ENCODE measurements around the gene MYO1D. TPM values are rescaled to one million over a fixed set of nuclear protein-coding genes. Genes with fewer than 3 reads are reported as not detected.
A peak's percentile ranks its signal among the peaks of the same experiment; 100 is the strongest.

The MYO1D gene
- total and polyA plus RNA-seq, 2 of the 13 experiments (the other 11 are each of a cell fraction or from before 2014, with no cell fraction given), result 13.2 to 17.3 TPM

- peak; percentile 25 for DNase-seq (ENCODE audit: low spot score)
- TF ChIP-seq THRA (CRISPR knock-in tag; IDR thresholded peaks at IDR 0.05; ENCODE audit: borderline replicate concordance) (0 out of 2 replicates have a peak, but pooled peaks have one; percentile 35), MIXL1 (CRISPR knock-in tag; IDR thresholded peaks at IDR 0.05) (no peak), ZNF234 (CRISPR knock-in tag; conservative IDR thresholded peaks at IDR 0.05) (no peak), HNF4A (CRISPR knock-in tag; IDR thresholded peaks at IDR 0.05) (peak; percentile 83), HNF4G (IDR thresholded peaks at IDR 0.05; ENCODE audit: borderline replicate concordance, low read depth, low read length) (peak; percentile 48; the same call in 1 of the 2 replicates), HNF4G (CRISPR knock-in tag; IDR thresholded peaks at IDR 0.05; ENCODE audit: borderline replicate concordance, low read depth) (peak; percentile 62; the same call in 1 of the 2 replicates), PATZ1 (CRISPR knock-in tag; IDR thresholded peaks at IDR 0.05) (no peak), ZFY (CRISPR knock-in tag; IDR thresholded peaks at IDR 0.05) (0 out of 2 replicates have a peak, but pooled peaks have one; percentile 9), HOMEZ (CRISPR knock-in tag; IDR thresholded peaks at IDR 0.05; ENCODE audit: low read depth) (peak; percentile 52; the same call in 1 of the 2 replicates), NCOR1 (IDR thresholded peaks at IDR 0.05; ENCODE audit: borderline replicate concordance, low read length) (peak; percentile 54; the same call in 1 of the 2 replicates), PLSCR1 (CRISPR knock-in tag; IDR thresholded peaks at IDR 0.05; ENCODE audit: borderline replicate concordance) (no peak), ZSCAN29 (CRISPR knock-in tag; conservative IDR thresholded peaks at IDR 0.05) (no peak), RARA (CRISPR knock-in tag; IDR thresholded peaks at IDR 0.05) (peak; percentile 45; the same call in 1 of the 2 replicates), AGO2 (optimal IDR thresholded peaks at IDR 0.05; ENCODE audit: low read depth, low read length) (no peak), ZNF414 (CRISPR knock-in tag; IDR thresholded peaks at IDR 0.05) (0 out of 2 replicates have a peak, but pooled peaks have one; percentile 47), ZFX (CRISPR knock-in tag; IDR thresholded peaks at IDR 0.05; ENCODE audit: low read depth) (0 out of 2 replicates have a peak, but pooled peaks have one; percentile 18), ATF7-NPFF (CRISPR knock-in tag; IDR thresholded peaks at IDR 0.05; ENCODE audit: low read depth) (no peak), GABPA (IDR thresholded peaks at IDR 0.05; ENCODE audit: low read depth, low read length) (no peak), GABPA (CRISPR knock-in tag; IDR thresholded peaks at IDR 0.05; ENCODE audit: low read depth) (peak; percentile 56)
These were observed 356.7 kb downstream of the MYO1D start for GRCh38 chr17:32520104-32520701.

More at GRCh38 chr17:32520104-32520701, 356.7 kb downstream of the MYO1D start:
- ATAC-seq, result peak; percentile 89
- ChIA-PET POLR2A (no interaction called here), CTCF (ENCODE audit: low intra/inter-chr PET ratio, low total read pairs) (no interaction called here)
- H3K9me3 ChIP-seq (ENCODE audit: low read length), result no peaks in the 10 kb centered on the region
- peaks cover 21% of the 10 kb centered on the region for H3K4me1 ChIP-seq (ENCODE audit: insufficient read depth, low read length)
- H2AFZ ChIP-seq (ENCODE audit: low read length), result no peak overlapping the region
- H3K36me3 ChIP-seq (replicated peaks in 1 of 2; ENCODE audit: control insufficient read depth in 1 of 2, insufficient read depth in 2 of 2, low read length in 2 of 2), result no peaks in the 10 kb centered on the region
- intact Hi-C loops (cut with micrococcal nuclease; ENCODE audit: unreplicated experiment) (no loop called here), in situ Hi-C loops (cut with HindIII; ENCODE audit: extremely low pct_ligation_motif_present, low pct_unique_long_range_greater_than_20kb) (no loop called here)
- peak overlapping the region; percentile 24 for H3K27ac ChIP-seq (ENCODE audit: extremely low read length, insufficient read depth, low read length)
- H3K4me3 ChIP-seq (replicated peaks in 1 of 3; ENCODE audit: insufficient read depth in 1 of 3, low read depth in 2 of 3, low read length in 3 of 3), result no peak overlapping the region
- H3K4me2 ChIP-seq (ENCODE audit: low read depth, low read length), result peak overlapping the region; percentile 33
- no peaks in the 10 kb centered on the region; a peak in 1 of 5 replicates for H3K27me3 ChIP-seq (ENCODE audit: control insufficient read depth in 1 of 2, insufficient read depth in 2 of 2, low read length in 2 of 2)
- FAIRE-seq, result peak; percentile 57
- BruUV-seq (replicated peaks), result no TSS peak
- H4K20me1 ChIP-seq (ENCODE audit: insufficient read depth, low read length), result no peaks in the 10 kb centered on the region
- WGBS (ENCODE audit: low lambda C conversion rate), result 42% methylated on average over 17 of the region's 17 CpGs
- no peaks in the 10 kb centered on the region for H3K79me2 ChIP-seq (ENCODE audit: insufficient read depth, low read length)
- no peak overlapping the region for H3K9ac ChIP-seq (ENCODE audit: insufficient read depth, low read depth, low read length)

Data from HepG2 (cell line).